ENCODE measurements around the gene KRT27.
A peak's percentile ranks its signal among the peaks of the same experiment; 100 is the strongest.

DNA sequence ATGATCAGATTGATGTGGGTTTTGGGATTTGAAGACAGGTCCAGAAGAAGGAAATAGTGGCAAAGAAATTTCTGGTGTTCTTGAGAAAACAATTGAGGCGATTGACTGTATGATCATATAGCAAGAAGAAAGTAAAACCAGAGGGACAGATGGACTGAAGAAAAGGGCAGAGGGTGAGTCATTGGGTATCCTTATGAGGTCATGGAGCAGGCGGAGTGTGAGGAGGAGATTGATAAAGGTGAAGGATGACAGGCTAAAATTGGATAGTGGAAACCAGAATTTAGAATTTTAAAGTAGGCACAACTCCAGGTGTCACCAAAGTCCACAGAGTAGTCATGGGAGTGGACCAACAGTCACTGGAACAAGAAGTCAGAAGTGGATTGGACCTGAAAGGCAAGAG lies 18.8 kb upstream of the KRT27 start:
- TF ChIP-seq, protein P1, sequence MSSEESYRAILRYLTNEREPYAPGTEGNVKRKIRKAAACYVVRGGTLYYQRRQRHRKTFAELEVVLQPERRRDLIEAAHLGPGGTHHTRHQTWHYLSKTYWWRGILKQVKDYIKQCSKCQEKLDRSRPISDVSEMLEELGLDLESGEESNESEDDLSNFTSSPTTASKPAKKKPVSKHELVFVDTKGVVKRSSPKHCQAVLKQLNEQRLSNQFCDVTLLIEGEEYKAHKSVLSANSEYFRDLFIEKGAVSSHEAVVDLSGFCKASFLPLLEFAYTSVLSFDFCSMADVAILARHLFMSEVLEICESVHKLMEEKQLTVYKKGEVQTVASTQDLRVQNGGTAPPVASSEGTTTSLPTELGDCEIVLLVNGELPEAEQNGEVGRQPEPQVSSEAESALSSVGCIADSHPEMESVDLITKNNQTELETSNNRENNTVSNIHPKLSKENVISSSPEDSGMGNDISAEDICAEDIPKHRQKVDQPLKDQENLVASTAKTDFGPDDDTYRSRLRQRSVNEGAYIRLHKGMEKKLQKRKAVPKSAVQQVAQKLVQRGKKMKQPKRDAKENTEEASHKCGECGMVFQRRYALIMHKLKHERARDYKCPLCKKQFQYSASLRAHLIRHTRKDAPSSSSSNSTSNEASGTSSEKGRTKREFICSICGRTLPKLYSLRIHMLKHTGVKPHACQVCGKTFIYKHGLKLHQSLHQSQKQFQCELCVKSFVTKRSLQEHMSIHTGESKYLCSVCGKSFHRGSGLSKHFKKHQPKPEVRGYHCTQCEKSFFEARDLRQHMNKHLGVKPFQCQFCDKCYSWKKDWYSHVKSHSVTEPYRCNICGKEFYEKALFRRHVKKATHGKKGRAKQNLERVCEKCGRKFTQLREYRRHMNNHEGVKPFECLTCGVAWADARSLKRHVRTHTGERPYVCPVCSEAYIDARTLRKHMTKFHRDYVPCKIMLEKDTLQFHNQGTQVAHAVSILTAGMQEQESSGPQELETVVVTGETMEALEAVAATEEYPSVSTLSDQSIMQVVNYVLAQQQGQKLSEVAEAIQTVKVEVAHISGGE (CRISPR knock-in tag; IDR thresholded peaks at IDR 0.05), result no peak
- TF ChIP-seq, protein P2, sequence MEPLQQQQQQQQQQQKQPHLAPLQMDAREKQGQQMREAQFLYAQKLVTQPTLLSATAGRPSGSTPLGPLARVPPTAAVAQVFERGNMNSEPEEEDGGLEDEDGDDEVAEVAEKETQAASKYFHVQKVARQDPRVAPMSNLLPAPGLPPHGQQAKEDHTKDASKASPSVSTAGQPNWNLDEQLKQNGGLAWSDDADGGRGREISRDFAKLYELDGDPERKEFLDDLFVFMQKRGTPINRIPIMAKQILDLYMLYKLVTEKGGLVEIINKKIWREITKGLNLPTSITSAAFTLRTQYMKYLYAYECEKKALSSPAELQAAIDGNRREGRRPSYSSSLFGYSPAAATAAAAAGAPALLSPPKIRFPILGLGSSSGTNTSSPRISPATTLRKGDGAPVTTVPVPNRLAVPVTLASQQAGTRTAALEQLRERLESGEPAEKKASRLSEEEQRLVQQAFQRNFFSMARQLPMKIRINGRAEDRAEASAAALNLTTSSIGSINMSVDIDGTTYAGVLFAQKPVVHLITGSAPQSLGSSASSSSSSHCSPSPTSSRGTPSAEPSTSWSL (CRISPR knock-in tag; IDR thresholded peaks at IDR 0.05; ENCODE audit: borderline replicate concordance), result no peak
- TF ChIP-seq PYGO2 (tag; IDR thresholded peaks at IDR 0.05) (no peak), YY1 (IDR thresholded peaks at IDR 0.05; ENCODE audit: borderline replicate concordance in 1 of 3, control insufficient read depth in 1 of 3, extremely low read depth in 1 of 3, insufficient read depth in 3 of 3, insufficient read length in 1 of 3, insufficient replicate concordance in 2 of 3, low read depth in 1 of 3, low read length in 2 of 3) (no peak), NRF1 (conservative IDR thresholded peaks at IDR 0.05 in 1 of 2, IDR thresholded peaks at IDR 0.05 in 1 of 2) (no peak), EZH2 (IDR thresholded peaks at IDR 0.05; ENCODE audit: borderline replicate concordance, low read depth, low read length) (no peak), ZNF263 (CRISPR knock-in tag; IDR thresholded peaks at IDR 0.05; ENCODE audit: borderline replicate concordance) (no peak), JUNB (CRISPR knock-in tag; conservative IDR thresholded peaks at IDR 0.05) (0 out of 2 replicates have a peak, but pooled peaks have one; percentile 17)

Measured in K562 (cell line).